ENCODE data around the gene AIG1. TPM values are rescaled to one million over a fixed set of nuclear protein-coding genes. Genes with fewer than 3 reads are reported as not detected.

AIG1 gene
- total RNA-seq, 2 experiments from 2014 or later, result 7.4 to 8.4 TPM

- ATAC-seq (ENCODE audit: poor library complexity) (no peak), DNase-seq (no peak)
- no peak overlapping the region for H3K4me3 ChIP-seq (ENCODE audit: low read length)
- no peak for TF ChIP-seq CTCF (IDR thresholded peaks at IDR 0.05)
- H3K27ac ChIP-seq (ENCODE audit: low read depth in 1 of 2, low read length in 2 of 2), result no peak overlapping the region
- Mint-ChIP-seq H3K27me3 (no peaks in the 10 kb centered on the region), H3K4me1 (ENCODE audit: low read depth) (peaks cover 17% of the 10 kb centered on the region), H3K27ac (no peak overlapping the region), H3K36me3 (ENCODE audit: low read depth) (peaks cover 40% of the 10 kb centered on the region), H3K9me3 (no peaks in the 10 kb centered on the region), H3K4me3 (no peak overlapping the region)
- peaks cover 11% of the 10 kb centered on the region for H3K36me3 ChIP-seq (ENCODE audit: insufficient read depth, low read length)
- no peaks in the 10 kb centered on the region for H3K27me3 ChIP-seq (ENCODE audit: control insufficient read depth in 1 of 2, insufficient read depth in 2 of 2, low read length in 2 of 2)
- intact Hi-C loops (cut with DNase I, micrococcal nuclease), result no loop called here
- ChIA-PET POLR2A (no interaction called here), CTCF (no interaction called here)
- no peaks in the 10 kb centered on the region for H3K9me3 ChIP-seq (ENCODE audit: control insufficient read depth in 1 of 2, insufficient read depth in 1 of 2, low read length in 2 of 2)
- H3K4me1 ChIP-seq (ENCODE audit: insufficient read depth, low read length), result peaks cover 7% of the 10 kb centered on the region
These were observed 80.8 kb downstream of the AIG1 start for GRCh38 chr6:143141442-143141841.

- Histone ChIP-seq H3K4me3 (ENCODE audit: low read length) (no peak overlapping the region), H3K27me3 (ENCODE audit: control insufficient read depth in 1 of 2, insufficient read depth in 2 of 2, low read length in 2 of 2) (no peaks in the 10 kb centered on the region), H3K4me1 (ENCODE audit: insufficient read depth, low read length) (no peaks in the 10 kb centered on the region), H3K36me3 (ENCODE audit: insufficient read depth, low read length) (no peaks in the 10 kb centered on the region), H3K9me3 (ENCODE audit: control insufficient read depth in 1 of 2, insufficient read depth in 1 of 2, low read length in 2 of 2) (no peaks in the 10 kb centered on the region), H3K27ac (ENCODE audit: low read depth in 1 of 2, low read length in 2 of 2) (no peak overlapping the region)
- no peak overlapping the region for H3K4me3 Mint-ChIP-seq
- no peaks in the 10 kb centered on the region for H3K27me3 Mint-ChIP-seq
- ChIA-PET CTCF (no interaction called here), POLR2A (no interaction called here)
- intact Hi-C loops (cut with DNase I, micrococcal nuclease), result no loop called here
- H3K27ac Mint-ChIP-seq, result no peak overlapping the region
- H3K4me1 Mint-ChIP-seq (ENCODE audit: low read depth), result no peaks in the 10 kb centered on the region
- TF ChIP-seq CTCF (IDR thresholded peaks at IDR 0.05), result no peak
- H3K36me3 Mint-ChIP-seq (ENCODE audit: low read depth), result peaks cover 14% of the 10 kb centered on the region
- H3K9me3 Mint-ChIP-seq, result no peaks in the 10 kb centered on the region
- DNase-seq (no peak), ATAC-seq (ENCODE audit: poor library complexity) (no peak)
These were observed 85.6 kb downstream of the AIG1 start for GRCh38 chr6:143146186-143146851.

GRCh38 chr6:143149771-143150170 lies 89.1 kb downstream of the AIG1 start:
- Histone ChIP-seq H3K27ac (ENCODE audit: low read depth in 1 of 2, low read length in 2 of 2) (no peak overlapping the region), H3K27me3 (ENCODE audit: control insufficient read depth in 1 of 2, insufficient read depth in 2 of 2, low read length in 2 of 2) (no peaks in the 10 kb centered on the region), H3K4me3 (ENCODE audit: low read length) (no peak overlapping the region), H3K36me3 (ENCODE audit: insufficient read depth, low read length) (no peaks in the 10 kb centered on the region), H3K4me1 (ENCODE audit: insufficient read depth, low read length) (no peaks in the 10 kb centered on the region), H3K9me3 (ENCODE audit: control insufficient read depth in 1 of 2, insufficient read depth in 1 of 2, low read length in 2 of 2) (no peaks in the 10 kb centered on the region)
- ATAC-seq (ENCODE audit: poor library complexity) (no peak), DNase-seq (no peak)
- intact Hi-C loops (cut with DNase I, micrococcal nuclease), result no loop called here
- no peak overlapping the region for H3K4me3 Mint-ChIP-seq
- ChIA-PET CTCF (interaction anchor here (1.1 kb wide), 1 partner anchor 17 kb away, joined by 3 read pairs; no protein-coding TSS in a partner anchor), POLR2A (no interaction called here)
- H3K9me3 Mint-ChIP-seq, result no peaks in the 10 kb centered on the region
- H3K27ac Mint-ChIP-seq, result no peak overlapping the region
- H3K27me3 Mint-ChIP-seq, result no peaks in the 10 kb centered on the region
- peaks cover 11% of the 10 kb centered on the region for H3K36me3 Mint-ChIP-seq (ENCODE audit: low read depth)
- no peaks in the 10 kb centered on the region for H3K4me1 Mint-ChIP-seq (ENCODE audit: low read depth)
- TF ChIP-seq CTCF (IDR thresholded peaks at IDR 0.05), result no peak
